Stimulated activated naive CD8-positive, alpha-beta T cell treated with anti-CD3 and anti-CD28 coated beads, Interleukin-15, amount 100 ng/mL, for 72 hours (primary cell): Measurements from ENCODE around the gene GRM8.
A peak's percentile ranks its signal among the peaks of the same experiment; 100 is the strongest.

Experiments
- ATAC-seq: fragments of 150-1000 bp; cut with Tn5 transposase; 2 replicates; pipeline ENCODE4 v1.10.0; 2021; ENCODE audit warnings: mild to moderate bottlenecking, moderate library complexity
- DNase-seq, 2 donors: peaks; one replicate each; pipeline ENCODE4 v3.0.0; 2021 to 2022
- H3K27ac Mint-ChIP-seq, 2 donors: one replicate each; pipeline ENCODE4 v1.8.0; 2022; ENCODE audit warnings: mild to moderate bottlenecking in 2 of 2, mixed read lengths in 2 of 2, moderate library complexity in 2 of 2
- H3K27me3 Mint-ChIP-seq: one replicate; pipeline ENCODE4 v1.8.0; 2022; ENCODE audit warnings: mixed read lengths
- H3K4me1 Mint-ChIP-seq: one replicate; pipeline ENCODE4 v1.8.0; 2022; ENCODE audit warnings: mild to moderate bottlenecking, mixed read lengths
- H3K4me3 Mint-ChIP-seq, 2 donors: one replicate each; pipeline ENCODE4 v1.8.0; 2022; ENCODE audit warnings: mild to moderate bottlenecking in 2 of 2, mixed read lengths in 2 of 2, moderate library complexity in 1 of 2
- H3K9me3 Mint-ChIP-seq, 2 donors: one replicate each; pipeline ENCODE4 v1.8.0; 2022; ENCODE audit warnings: mixed read lengths in 2 of 2

The GRM8 gene

DNA sequence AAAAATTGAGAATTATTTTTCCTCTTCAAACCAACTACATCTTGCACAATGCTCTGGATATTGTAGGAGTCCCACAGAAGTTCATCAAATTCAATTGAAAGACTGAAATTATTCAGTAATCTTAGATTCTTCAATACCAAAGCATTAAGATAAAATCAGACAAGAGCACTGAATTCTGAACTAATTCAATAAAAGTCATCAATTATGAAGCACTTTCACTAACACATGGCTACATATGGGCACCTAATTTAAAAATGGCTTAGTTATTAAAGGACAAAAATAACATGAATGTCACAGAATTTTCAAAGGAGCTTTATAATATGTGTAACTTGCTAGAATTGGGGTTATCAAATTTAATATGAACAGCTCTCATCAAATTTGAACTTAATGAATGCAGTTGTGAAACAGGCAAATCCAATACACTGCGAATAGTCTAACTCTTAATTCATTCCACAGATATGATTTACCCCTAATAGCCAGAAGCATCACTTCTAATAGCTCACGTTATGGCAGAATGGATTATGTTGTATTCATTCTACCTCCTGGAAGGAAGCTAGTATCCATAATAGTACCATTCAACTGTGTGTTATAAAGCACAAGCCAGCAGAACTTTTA, 116.8 kb downstream of the GRM8 start:
- Mint-ChIP-seq H3K4me1 (no peaks in the 10 kb centered on the region), H3K9me3 (no peaks in the 10 kb centered on the region), H3K27ac (no peak overlapping the region), H3K27me3 (no peaks in the 10 kb centered on the region), H3K4me3 (no peak overlapping the region)
- ATAC-seq (no peak), DNase-seq (no peak)

DNA sequence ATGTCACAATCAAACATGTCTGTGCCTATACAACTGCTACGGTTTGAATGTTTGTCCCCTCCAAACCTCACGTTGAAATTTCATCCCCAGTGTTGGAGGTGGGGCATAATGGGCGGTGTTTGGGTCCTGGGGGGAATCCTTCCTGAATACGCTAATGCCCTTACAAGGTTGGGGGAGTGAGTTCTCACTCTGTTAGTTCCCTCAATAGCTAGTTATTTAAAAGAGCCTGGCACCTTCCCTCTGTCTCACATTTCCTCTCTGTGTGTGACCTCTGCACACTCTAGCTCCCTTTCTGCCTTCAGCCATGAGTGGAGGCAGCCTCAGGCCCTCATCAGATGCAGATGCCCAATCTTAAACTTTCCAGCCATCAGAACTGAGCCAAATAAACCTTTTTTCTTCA, 129.5 kb downstream of the GRM8 start:
- Mint-ChIP-seq H3K4me3 (no peak overlapping the region), H3K27me3 (no peaks in the 10 kb centered on the region), H3K9me3 (peaks cover 0 to 4% of the 10 kb centered on the region in 2 donors), H3K27ac (no peak overlapping the region), H3K4me1 (no peaks in the 10 kb centered on the region)
- ATAC-seq (no peak), DNase-seq (no peak)

DNA sequence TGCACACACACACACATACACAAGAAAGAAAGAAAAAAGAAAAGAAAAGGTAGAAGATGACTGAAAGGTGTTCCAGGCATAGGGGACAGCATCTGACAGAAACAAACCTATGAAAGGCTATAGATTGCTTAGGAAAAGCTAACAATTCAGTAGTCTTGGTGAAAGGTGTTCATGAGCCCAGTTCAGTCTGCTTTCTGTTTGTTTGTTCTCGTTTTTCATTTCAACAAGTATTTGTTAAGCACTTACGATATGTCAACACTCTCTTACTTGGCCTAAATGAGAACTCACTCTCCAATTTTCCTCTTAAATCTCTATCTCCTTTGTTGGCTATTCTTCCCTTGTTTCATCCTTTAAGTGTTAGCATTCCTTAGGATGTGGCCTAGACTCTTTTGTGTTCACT, 133.2 kb downstream of the GRM8 start:
- no peak overlapping the region for H3K27ac Mint-ChIP-seq
- no peaks in the 10 kb centered on the region for H3K27me3 Mint-ChIP-seq
- H3K9me3 Mint-ChIP-seq: peaks cover 0 to 4% of the 10 kb centered on the region in 2 donors
- ATAC-seq (no peak), DNase-seq (no peak)
- no peak overlapping the region for H3K4me3 Mint-ChIP-seq
- H3K4me1 Mint-ChIP-seq: no peaks in the 10 kb centered on the region

DNA sequence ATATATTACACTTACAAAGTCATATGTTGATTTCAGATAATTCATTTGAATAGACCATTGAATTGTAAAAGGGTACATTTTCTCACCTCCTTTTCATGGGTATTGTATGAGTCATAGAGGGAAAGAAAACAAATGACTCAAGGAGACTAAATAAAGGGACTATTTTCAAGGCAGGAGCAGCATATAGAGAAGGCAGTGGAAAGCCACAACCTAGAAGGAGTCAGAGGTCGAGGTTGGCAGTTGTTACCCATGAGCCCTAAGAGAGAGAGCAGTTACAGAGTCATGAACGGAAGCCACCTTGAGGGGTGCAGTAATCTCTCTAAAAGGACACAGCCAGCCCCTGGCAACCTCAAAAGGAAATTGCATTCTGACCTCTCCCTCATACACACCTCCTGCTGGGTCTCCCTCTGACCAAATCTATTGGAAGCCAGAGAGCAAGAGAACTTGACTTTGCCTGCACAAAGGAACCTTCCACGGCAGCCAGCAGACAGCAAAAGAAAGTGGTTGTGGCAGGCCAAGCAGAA, 137.9 kb downstream of the GRM8 start:
- H3K4me3 Mint-ChIP-seq: no peak overlapping the region
- H3K9me3 Mint-ChIP-seq: peaks cover 8 to 10% of the 10 kb centered on the region in 2 donors
- H3K4me1 Mint-ChIP-seq: no peaks in the 10 kb centered on the region
- no peak overlapping the region for H3K27ac Mint-ChIP-seq
- peaks cover 9% of the 10 kb centered on the region for H3K27me3 Mint-ChIP-seq
- DNase-seq (no peak), ATAC-seq (peak; percentile 94)

DNA sequence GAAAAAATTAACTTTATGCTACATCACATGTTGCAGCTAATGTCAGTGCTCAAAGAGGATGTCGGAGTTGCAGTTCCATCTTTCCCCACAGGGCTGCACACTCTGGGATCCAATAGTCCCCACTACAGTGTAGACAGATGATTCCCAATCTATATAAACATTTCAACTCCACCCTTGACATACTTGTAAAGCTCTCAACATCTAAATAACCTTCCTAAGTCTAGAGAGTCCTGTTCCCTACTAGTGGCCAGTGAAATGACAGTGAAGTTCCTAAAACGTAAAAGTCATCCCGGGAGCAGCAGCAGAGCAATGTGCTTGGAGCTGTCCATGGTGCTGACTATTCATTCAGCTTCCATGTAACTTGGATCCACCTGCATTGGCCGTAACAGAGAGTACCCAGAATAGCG, 145.1 kb downstream of the GRM8 start:
- no peak overlapping the region for H3K27ac Mint-ChIP-seq
- H3K27me3 Mint-ChIP-seq: peaks cover 9% of the 10 kb centered on the region
- H3K4me3 Mint-ChIP-seq: no peak overlapping the region
- DNase-seq (peak in 1 of 2 donors; percentile 18), ATAC-seq (peak; percentile 58)
- H3K9me3 Mint-ChIP-seq: peaks cover 10 to 24% of the 10 kb centered on the region in 2 donors
- H3K4me1 Mint-ChIP-seq: no peaks in the 10 kb centered on the region

DNA sequence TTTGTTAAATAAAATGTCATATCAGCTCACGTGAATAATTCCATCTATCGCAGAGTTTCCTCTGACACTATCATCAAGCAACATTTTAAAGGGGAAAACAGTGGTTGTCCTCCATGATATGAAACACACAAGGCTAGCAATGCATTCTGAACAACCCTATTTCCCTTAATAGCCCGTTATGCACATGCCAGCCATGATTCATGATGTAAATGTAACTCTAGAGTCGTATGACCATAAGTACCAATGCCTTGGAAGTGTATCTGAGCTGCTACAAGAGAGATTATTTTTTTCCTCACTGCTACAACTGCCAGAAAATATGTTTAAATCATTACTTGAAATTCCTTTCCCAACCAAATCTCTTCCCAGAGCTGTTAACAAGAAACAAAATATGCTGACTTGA, 159.4 kb downstream of the GRM8 start:
- DNase-seq (no peak), ATAC-seq (no peak)
- Mint-ChIP-seq H3K4me1 (no peaks in the 10 kb centered on the region), H3K9me3 (no peaks in the 10 kb centered on the region), H3K4me3 (no peak overlapping the region), H3K27me3 (peaks cover 6% of the 10 kb centered on the region), H3K27ac (no peak overlapping the region)

DNA sequence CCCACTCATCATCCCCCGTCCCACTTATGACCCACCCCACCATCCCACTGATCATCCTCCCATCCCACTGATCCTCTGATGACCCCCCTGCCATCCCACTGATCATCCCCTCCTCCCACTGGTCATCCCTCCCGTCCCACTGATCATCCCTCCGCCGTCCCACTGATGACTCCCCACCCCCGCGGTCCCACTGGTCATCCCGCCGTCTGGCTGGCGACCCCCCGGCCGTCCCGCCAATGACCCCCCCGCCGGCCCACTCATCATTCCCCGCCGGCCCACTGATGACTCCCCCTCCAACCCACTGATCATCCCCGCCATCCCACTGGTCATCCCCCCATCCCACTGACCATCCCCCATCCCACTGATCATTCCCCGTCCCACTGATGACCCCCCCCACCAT, 161.1 kb downstream of the GRM8 start:
- Mint-ChIP-seq H3K4me3 (no peak overlapping the region), H3K27me3 (peaks cover 15% of the 10 kb centered on the region), H3K4me1 (no peaks in the 10 kb centered on the region), H3K9me3 (no peaks in the 10 kb centered on the region), H3K27ac (no peak overlapping the region)
- ATAC-seq (peak; percentile 40), DNase-seq (no peak)

DNA sequence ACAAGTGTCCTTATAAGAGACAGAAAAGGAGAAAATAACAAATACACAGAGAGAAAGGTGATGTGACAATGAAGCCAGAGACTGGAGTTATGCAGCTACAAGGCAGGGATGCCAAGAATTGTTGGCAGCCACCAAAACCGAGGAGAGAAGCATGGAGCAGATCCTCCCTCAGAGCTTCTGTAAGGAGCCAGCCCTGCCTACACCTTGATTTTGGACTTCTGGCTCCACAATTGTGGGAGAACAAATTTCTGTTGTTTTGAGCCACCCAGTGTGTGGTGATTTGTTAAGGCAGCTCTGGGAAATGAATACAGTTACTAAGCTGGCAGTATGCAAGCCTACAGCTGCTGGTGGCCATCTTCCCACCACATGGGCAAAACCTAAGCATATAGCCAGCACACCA, 163.6 kb downstream of the GRM8 start:
- H3K9me3 Mint-ChIP-seq: no peaks in the 10 kb centered on the region
- H3K27me3 Mint-ChIP-seq: peaks cover 15% of the 10 kb centered on the region
- no peak for DNase-seq
- H3K4me1 Mint-ChIP-seq: no peaks in the 10 kb centered on the region
- no peak overlapping the region for H3K4me3 Mint-ChIP-seq
- ATAC-seq: no peak
- no peak overlapping the region for H3K27ac Mint-ChIP-seq

DNA sequence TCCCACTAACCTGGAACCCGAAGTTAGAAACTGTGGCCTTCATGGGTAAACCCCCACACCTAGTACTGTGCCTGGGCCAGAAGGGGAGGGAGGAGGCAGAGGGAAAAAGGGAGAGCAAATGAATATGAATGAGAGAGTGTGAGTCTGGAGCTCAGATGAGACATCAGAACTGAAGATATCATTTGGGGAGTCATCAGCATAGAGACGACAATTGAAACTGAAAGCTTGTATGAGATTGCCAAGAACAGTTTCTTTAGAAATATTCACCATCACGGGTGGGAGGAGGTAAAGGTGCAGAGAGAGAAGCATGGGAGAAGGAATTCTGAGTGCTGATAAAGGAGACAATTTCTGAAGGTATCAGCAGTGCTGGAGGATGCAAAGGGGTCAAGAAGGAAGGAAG, 171.2 kb downstream of the GRM8 start:
- peaks cover 19% of the 10 kb centered on the region for H3K27me3 Mint-ChIP-seq
- ATAC-seq: no peak
- no peak overlapping the region for H3K27ac Mint-ChIP-seq
- H3K9me3 Mint-ChIP-seq: no peaks in the 10 kb centered on the region
- H3K4me3 Mint-ChIP-seq: no peak overlapping the region
- H3K4me1 Mint-ChIP-seq: no peaks in the 10 kb centered on the region
- no peak for DNase-seq

DNA sequence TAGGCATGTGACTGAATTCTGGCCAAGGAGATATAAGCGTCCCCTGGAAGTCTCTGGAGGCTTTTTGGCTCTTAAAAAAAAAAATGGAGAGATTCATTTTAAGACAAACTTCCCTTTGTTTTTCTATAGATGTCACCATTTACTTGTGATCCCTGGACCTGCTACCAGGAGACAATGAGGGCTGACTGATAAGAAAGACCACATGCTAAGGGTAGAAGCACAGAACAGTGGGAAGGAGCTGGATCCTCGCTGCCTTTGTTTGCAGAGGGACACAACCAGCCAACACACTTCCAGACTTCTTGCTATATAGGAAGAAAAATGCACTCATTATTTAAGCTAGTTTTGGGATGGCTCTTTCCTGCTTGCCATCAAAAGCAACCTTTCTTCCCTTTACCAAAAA, 172.2 kb downstream of the GRM8 start:
- Mint-ChIP-seq H3K4me1 (no peaks in the 10 kb centered on the region), H3K27ac (no peak overlapping the region), H3K4me3 (no peak overlapping the region), H3K27me3 (peaks cover 14% of the 10 kb centered on the region), H3K9me3 (no peaks in the 10 kb centered on the region)
- DNase-seq (no peak), ATAC-seq (no peak)

DNA sequence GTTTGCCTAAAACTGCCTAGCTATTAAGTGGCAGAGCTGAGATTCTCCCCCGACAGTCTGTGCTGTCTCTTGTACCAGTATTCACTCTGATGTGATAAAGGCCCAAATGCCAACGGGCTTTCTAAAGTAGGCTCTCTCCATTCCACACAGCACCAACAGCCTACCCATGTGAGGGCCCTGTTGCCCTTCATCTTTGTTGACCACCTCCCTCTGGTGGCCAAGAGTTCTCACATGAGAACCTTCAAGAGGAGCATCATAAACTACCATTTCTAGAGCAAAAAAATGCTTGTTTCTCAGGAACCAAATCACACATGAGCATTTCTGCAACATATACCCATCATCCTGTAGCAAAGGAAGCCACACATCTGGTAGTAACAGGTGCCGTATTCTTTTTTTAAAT, 185.8 kb downstream of the GRM8 start:
- Mint-ChIP-seq H3K27me3 (peaks cover 9% of the 10 kb centered on the region), H3K27ac (no peak overlapping the region), H3K4me3 (no peak overlapping the region), H3K9me3 (peaks cover 3 to 12% of the 10 kb centered on the region in 2 donors), H3K4me1 (no peaks in the 10 kb centered on the region)
- ATAC-seq (no peak), DNase-seq (no peak)

DNA sequence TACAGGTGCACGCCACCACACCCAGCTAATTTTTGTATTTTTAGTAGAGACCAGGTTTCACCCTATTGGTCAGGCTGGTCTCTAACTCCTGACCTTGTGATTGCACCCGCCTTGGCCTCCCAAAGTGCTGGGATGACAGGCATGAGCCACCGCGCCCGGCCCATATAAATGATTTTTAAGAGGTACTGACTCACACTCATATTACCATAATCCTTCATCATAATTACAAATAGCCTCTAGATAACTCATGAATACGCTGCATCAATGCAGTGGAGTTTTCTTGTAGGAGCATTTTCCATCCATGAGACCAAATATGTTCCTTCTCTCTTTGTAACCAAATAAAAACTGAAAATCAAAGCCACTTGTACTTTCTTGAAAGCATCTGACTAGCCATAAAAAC, 193.3 kb downstream of the GRM8 start:
- no peak for DNase-seq
- no peak overlapping the region for H3K27ac Mint-ChIP-seq
- H3K27me3 Mint-ChIP-seq: peaks cover 15% of the 10 kb centered on the region
- H3K9me3 Mint-ChIP-seq: peaks cover 5 to 10% of the 10 kb centered on the region in 2 donors
- ATAC-seq: no peak
- no peaks in the 10 kb centered on the region for H3K4me1 Mint-ChIP-seq
- no peak overlapping the region for H3K4me3 Mint-ChIP-seq

DNA sequence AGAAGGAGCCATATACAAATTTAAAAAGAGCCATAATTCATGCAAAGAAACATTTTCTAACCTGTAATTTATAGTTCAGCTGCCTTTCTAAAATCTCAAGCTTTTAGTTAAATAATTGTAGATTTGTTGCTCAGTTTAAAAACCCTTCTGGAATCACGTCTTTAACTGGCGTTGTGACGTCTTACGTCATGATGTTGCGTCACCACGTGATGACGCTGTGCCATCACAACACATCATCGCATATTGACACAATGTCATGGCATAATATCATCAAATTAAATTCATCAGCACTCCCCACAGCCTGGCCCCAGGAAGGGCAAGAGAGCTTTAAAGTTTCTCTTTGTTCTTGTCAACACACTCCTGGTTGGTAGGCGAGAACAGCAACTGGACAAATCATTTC, 194.8 kb downstream of the GRM8 start:
- no peak for DNase-seq
- Mint-ChIP-seq H3K4me3 (no peak overlapping the region), H3K27me3 (peaks cover 15% of the 10 kb centered on the region), H3K4me1 (no peaks in the 10 kb centered on the region), H3K27ac (no peak overlapping the region), H3K9me3 (peaks cover 0 to 5% of the 10 kb centered on the region in 2 donors)
- no peak for ATAC-seq

DNA sequence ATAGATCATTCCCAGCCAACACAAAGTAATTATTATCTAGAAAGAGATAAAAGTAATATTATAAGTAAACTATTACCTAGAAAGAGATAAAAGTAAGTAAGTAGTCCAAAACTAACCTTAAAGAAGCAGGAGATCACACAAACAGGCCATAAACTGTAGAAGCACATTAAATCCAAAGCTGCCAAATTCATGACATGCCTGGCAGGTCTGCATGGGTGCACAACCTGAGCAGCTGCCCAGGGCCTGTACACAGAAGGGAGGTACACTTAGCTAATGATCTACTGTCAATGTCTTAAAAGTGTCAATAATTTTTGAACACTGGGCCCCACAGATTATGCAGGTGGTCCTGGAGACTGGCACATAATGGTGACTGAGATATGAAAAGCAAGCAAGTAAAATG, 196.5 kb downstream of the GRM8 start:
- no peaks in the 10 kb centered on the region for H3K4me1 Mint-ChIP-seq
- no peaks in the 10 kb centered on the region for H3K27me3 Mint-ChIP-seq
- no peak for DNase-seq
- no peak for ATAC-seq
- no peaks in the 10 kb centered on the region for H3K9me3 Mint-ChIP-seq
- no peak overlapping the region for H3K4me3 Mint-ChIP-seq
- H3K27ac Mint-ChIP-seq: no peak overlapping the region

DNA sequence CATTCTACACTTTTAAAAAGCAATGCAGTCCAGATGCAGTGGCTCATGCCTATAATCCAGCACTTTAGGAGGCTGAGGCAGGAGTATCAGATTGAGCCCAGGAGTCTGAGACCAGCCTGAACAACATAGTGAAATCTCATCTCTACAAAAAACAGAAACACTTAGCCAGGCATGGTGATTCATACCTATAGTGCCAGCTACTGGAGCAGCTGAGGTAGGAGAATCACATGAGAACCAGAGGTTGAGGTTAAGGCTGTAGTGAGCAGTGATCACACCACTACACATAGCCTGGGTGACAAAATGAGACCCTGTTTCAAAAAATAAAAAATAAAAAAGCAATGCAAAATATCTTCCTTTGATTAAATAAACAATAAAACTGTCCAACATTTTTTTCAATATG, 205.2 kb downstream of the GRM8 start:
- no peak overlapping the region for H3K4me3 Mint-ChIP-seq
- H3K27me3 Mint-ChIP-seq: peaks cover 11% of the 10 kb centered on the region
- no peak for ATAC-seq
- no peaks in the 10 kb centered on the region for H3K4me1 Mint-ChIP-seq
- no peaks in the 10 kb centered on the region for H3K9me3 Mint-ChIP-seq
- DNase-seq: no peak
- H3K27ac Mint-ChIP-seq: no peak overlapping the region

DNA sequence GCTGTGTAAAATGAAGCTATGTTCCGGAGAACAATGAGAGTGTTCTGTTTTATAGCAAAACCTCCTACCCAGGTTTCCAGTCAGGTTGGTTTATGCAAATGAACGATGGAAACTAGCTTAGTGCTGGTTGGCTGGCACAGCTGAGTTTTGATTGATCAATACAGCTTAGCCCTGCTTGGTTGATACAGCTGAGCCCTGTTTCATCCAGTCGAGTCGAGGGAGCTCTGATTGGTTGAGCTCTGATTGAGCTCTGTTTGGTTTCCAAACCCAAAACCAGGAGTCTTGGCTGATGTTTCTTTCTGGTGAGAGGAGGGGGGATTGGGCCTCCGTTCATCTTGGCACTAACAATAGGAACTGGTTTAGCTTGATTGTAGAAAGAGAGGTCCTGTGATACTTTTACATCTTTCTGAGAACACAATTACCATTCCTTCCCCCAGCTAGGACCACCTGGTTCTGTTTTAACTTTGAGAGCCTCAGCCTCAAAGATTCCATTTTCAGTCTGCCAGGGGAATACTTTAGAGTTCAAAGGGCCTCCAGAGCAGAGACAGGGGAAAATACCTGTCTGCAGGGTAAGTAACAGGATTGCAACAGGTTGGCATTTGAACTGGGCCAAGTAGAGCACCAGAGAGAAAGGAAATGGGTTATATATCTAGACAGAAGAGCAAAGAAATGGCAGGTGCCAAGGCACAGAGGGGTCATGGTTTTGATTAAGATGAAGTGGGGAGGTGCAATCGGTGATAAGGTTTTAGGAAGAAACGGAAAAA, 210.9 kb downstream of the GRM8 start:
- Mint-ChIP-seq H3K9me3 (peaks cover 0 to 5% of the 10 kb centered on the region in 2 donors), H3K4me1 (no peaks in the 10 kb centered on the region), H3K27me3 (peaks cover 18% of the 10 kb centered on the region), H3K27ac (no peak overlapping the region), H3K4me3 (no peak overlapping the region)
- ATAC-seq (no peak), DNase-seq (no peak)
